SK-N-SH treated with all-trans-retinoic acid at 6 μM for 48 hours (cell line): Measurements from ENCODE around the gene ADPRS.

ENCODE experiments used
- ATAC-seq: fragments of 200-7000 bp; cut with Tn5 transposase; 3 replicates; pipeline ENCODE4 v1.9.1; 2020; ENCODE audit warnings: mild to moderate bottlenecking, moderate library complexity
- ARNTL ChIP-seq: fragments of 450-650 bp; formaldehyde crosslinking; IDR thresholded peaks from 2 replicates; pipeline ENCODE4 v1.5.0; 2020; ENCODE audit warnings: low read depth, mild to moderate bottlenecking, moderate library complexity, borderline replicate concordance
- BACH2 ChIP-seq: fragments of 250-450 bp; sonication (Bioruptor Pico); IDR thresholded peaks from 2 replicates; pipeline ENCODE4 v1.9.0; 2021; ENCODE audit warnings: mild to moderate bottlenecking, borderline replicate concordance
- CSDC2 ChIP-seq: fragments of 250-450 bp; sonication (Bioruptor Pico); IDR thresholded peaks from 2 replicates; pipeline ENCODE4 v1.5.0; 2020; ENCODE audit warnings: mild to moderate bottlenecking, moderate library complexity
- GLIS3 ChIP-seq: fragments of 250-450 bp; sonication (Bioruptor Pico); IDR thresholded peaks from 2 replicates; pipeline ENCODE4 v1.5.0; 2020; ENCODE audit warnings: mild to moderate bottlenecking, moderate library complexity
- ISL1 ChIP-seq: fragments of 250-450 bp; sonication (Bioruptor Pico); IDR thresholded peaks from 2 replicates; pipeline ENCODE4 v2.1.2; 2022; ENCODE audit warnings: mild to moderate bottlenecking, moderate library complexity
- OSR1 ChIP-seq: fragments of 250-450 bp; sonication (Bioruptor Pico); IDR thresholded peaks from 2 replicates; pipeline ENCODE4 v1.8.0; 2022; ENCODE audit warnings: moderate library complexity, mild to moderate bottlenecking, inconsistent platforms
- RARB ChIP-seq: fragments of 250-450 bp; sonication (Bioruptor Pico); IDR thresholded peaks from 2 replicates; pipeline ENCODE4 v1.8.0; 2021; ENCODE audit warnings: mild to moderate bottlenecking, moderate library complexity
- SNAI2 ChIP-seq: fragments of 250-450 bp; sonication (Bioruptor Pico); IDR thresholded peaks from 2 replicates; pipeline ENCODE4 v1.5.0; 2020; ENCODE audit warnings: mild to moderate bottlenecking, moderate library complexity
- TCF4 ChIP-seq: fragments of 250-450 bp; sonication (Bioruptor Pico); IDR thresholded peaks from 2 replicates; pipeline ENCODE4 v1.8.0; 2021; ENCODE audit warnings: mild to moderate bottlenecking, moderate library complexity, borderline replicate concordance
- TOX ChIP-seq: fragments of 250-450 bp; sonication (Bioruptor Pico); IDR thresholded peaks from 2 replicates; pipeline ENCODE4 v1.8.0; 2021; ENCODE audit warnings: mild to moderate bottlenecking, moderate library complexity, borderline replicate concordance
- TSHZ2 ChIP-seq: fragments of 250-450 bp; sonication (Bioruptor Pico); IDR thresholded peaks from 2 replicates; pipeline ENCODE4 v1.5.0; 2020; ENCODE audit warnings: mild to moderate bottlenecking, moderate library complexity
- ZC3H10 ChIP-seq: fragments of 250-450 bp; sonication (Bioruptor Pico); IDR thresholded peaks from 2 replicates; pipeline ENCODE4 v1.5.1; 2021; ENCODE audit warnings: mild to moderate bottlenecking, moderate library complexity
- ZFP3 ChIP-seq: fragments of 250-450 bp; sonication (Bioruptor Pico); IDR thresholded peaks from 2 replicates; pipeline ENCODE4 v1.5.0; 2020; ENCODE audit warnings: mild to moderate bottlenecking, moderate library complexity
- ZNF565 ChIP-seq: fragments of 450-650 bp; formaldehyde crosslinking; conservative IDR thresholded peaks from 2 replicates; pipeline ENCODE4 v1.5.0; 2020; ENCODE audit warnings: low read depth, mild to moderate bottlenecking, moderate library complexity
- ZNF70 ChIP-seq: fragments of 450-650 bp; formaldehyde crosslinking; IDR thresholded peaks from 2 replicates; pipeline ENCODE4 v1.5.0; 2020; ENCODE audit warnings: mild to moderate bottlenecking, moderate library complexity
- TF ChIP-seq, protein P1 (sequence below): fragments of 250-450 bp; sonication (Bioruptor Pico); IDR thresholded peaks from 2 replicates; pipeline ENCODE4 v1.8.0; 2020; ENCODE audit warnings: mild to moderate bottlenecking, moderate library complexity, borderline replicate concordance
- TF ChIP-seq, protein P2 (sequence below): fragments of 250-450 bp; sonication (Bioruptor Pico); IDR thresholded peaks from 2 replicates; pipeline ENCODE4 v1.5.1; 2020; ENCODE audit warnings: low read depth, mild to moderate bottlenecking, moderate library complexity
- TF ChIP-seq, protein P3 (sequence below): fragments of 250-450 bp; sonication (Bioruptor Pico); IDR thresholded peaks from 2 replicates; pipeline ENCODE4 v1.5.1; 2021; ENCODE audit warnings: mild to moderate bottlenecking, moderate library complexity

ADPRS gene

DNA sequence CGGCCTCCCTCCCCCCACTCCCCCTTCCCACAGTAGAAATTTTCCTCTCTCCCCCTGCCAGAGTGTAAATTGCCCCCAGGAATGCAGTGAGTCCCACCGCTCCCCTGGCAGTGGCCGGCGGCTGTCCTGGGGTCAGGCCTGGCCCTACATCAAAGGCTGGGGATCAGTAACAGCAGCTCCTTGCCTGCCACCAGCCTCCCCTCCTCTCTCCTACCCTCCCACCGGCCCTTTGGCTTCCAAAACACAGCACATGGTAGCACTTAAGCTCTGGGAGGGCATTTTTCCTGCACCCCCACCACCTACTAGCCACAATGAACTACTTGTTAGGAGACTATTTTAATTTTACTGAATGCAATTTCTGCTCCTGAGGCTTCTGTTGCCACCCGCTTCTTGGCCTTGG, 45.3 kb downstream of the ADPRS start:
- ATAC-seq: no peak
- no peak for TF ChIP-seq TCF4 (CRISPR knock-in tag)
- no peak for TF ChIP-seq SNAI2 (CRISPR knock-in tag)
- no peak for TF ChIP-seq BACH2 (CRISPR knock-in tag)
- TF ChIP-seq, protein P1, sequence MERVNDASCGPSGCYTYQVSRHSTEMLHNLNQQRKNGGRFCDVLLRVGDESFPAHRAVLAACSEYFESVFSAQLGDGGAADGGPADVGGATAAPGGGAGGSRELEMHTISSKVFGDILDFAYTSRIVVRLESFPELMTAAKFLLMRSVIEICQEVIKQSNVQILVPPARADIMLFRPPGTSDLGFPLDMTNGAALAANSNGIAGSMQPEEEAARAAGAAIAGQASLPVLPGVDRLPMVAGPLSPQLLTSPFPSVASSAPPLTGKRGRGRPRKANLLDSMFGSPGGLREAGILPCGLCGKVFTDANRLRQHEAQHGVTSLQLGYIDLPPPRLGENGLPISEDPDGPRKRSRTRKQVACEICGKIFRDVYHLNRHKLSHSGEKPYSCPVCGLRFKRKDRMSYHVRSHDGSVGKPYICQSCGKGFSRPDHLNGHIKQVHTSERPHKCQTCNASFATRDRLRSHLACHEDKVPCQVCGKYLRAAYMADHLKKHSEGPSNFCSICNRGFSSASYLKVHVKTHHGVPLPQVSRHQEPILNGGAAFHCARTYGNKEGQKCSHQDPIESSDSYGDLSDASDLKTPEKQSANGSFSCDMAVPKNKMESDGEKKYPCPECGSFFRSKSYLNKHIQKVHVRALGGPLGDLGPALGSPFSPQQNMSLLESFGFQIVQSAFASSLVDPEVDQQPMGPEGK (CRISPR knock-in tag): no peak
- no peak for TF ChIP-seq ZC3H10 (CRISPR knock-in tag)
- no peak for TF ChIP-seq TOX (CRISPR knock-in tag)
- TF ChIP-seq, protein P2, sequence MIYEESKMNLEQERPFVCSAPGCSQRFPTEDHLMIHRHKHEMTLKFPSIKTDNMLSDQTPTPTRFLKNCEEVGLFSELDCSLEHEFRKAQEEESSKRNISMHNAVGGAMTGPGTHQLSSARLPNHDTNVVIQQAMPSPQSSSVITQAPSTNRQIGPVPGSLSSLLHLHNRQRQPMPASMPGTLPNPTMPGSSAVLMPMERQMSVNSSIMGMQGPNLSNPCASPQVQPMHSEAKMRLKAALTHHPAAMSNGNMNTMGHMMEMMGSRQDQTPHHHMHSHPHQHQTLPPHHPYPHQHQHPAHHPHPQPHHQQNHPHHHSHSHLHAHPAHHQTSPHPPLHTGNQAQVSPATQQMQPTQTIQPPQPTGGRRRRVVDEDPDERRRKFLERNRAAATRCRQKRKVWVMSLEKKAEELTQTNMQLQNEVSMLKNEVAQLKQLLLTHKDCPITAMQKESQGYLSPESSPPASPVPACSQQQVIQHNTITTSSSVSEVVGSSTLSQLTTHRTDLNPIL: no peak
- no peak for TF ChIP-seq TSHZ2 (CRISPR knock-in tag)
- TF ChIP-seq CSDC2 (CRISPR knock-in tag): no peak
- TF ChIP-seq, all 23 proteins: peak for 0

- ATAC-seq: peak; percentile 85
Observed at GRCh38 chr1:36134505-36135329, 46.0 kb downstream of the ADPRS start.

DNA sequence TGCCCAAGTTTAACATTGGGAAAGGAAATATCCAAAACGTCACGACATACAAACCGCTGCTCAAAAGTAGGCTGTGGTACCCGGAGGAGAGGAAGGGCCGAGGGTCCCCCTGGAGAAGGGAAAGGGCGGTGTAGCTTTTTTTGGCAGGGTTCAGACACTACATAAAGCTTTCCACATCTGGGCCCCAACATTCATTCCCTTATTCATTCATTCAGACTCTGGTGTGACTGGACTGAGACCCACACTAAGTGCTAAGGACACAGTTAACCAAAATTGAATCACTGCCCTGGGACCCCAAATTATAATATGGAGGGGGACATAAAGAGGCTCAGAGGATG, 46.6 kb downstream of the ADPRS start:
- ATAC-seq: no peak
- TF ChIP-seq ARNTL (CRISPR knock-in tag): no peak
- no peak for TF ChIP-seq ZFP3
- no peak for TF ChIP-seq ISL1
- TF ChIP-seq RARB (CRISPR knock-in tag): no peak
- no peak for TF ChIP-seq TSHZ2 (CRISPR knock-in tag)
- no peak for TF ChIP-seq GLIS3 (CRISPR knock-in tag)
- TF ChIP-seq SNAI2 (CRISPR knock-in tag): no peak
- no peak for TF ChIP-seq ZNF70 (CRISPR knock-in tag)
- TF ChIP-seq CSDC2 (CRISPR knock-in tag): no peak
- TF ChIP-seq, protein P2: no peak
- TF ChIP-seq ZNF565 (CRISPR knock-in tag): no peak

More at GRCh38 chr1:36134505-36135329, 46.0 kb downstream of the ADPRS start:
- TF ChIP-seq, protein P3, sequence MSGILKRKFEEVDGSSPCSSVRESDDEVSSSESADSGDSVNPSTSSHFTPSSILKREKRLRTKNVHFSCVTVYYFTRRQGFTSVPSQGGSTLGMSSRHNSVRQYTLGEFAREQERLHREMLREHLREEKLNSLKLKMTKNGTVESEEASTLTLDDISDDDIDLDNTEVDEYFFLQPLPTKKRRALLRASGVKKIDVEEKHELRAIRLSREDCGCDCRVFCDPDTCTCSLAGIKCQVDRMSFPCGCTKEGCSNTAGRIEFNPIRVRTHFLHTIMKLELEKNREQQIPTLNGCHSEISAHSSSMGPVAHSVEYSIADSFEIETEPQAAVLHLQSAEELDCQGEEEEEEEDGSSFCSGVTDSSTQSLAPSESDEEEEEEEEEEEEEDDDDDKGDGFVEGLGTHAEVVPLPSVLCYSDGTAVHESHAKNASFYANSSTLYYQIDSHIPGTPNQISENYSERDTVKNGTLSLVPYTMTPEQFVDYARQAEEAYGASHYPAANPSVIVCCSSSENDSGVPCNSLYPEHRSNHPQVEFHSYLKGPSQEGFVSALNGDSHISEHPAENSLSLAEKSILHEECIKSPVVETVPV (CRISPR knock-in tag): no peak
- TF ChIP-seq SNAI2 (CRISPR knock-in tag) (no peak), CSDC2 (CRISPR knock-in tag) (no peak), OSR1 (CRISPR knock-in tag) (no peak), RARB (CRISPR knock-in tag) (no peak), TOX (CRISPR knock-in tag) (no peak)
- TF ChIP-seq, protein P2: no peak
